Erythroblast (primary cell): ENCODE measurements around the gene FHAD1.

ENCODE experiments used
- GATA1 ChIP-seq: IDR thresholded peaks from 2 replicates; pipeline ENCODE4 v1.6.1; 2011; ENCODE audit warnings: low read depth, mild to moderate bottlenecking, control low read depth, low read length, moderate library complexity
- POLR2A ChIP-seq: IDR thresholded peaks from 2 replicates; pipeline ENCODE4 v1.6.1; 2011; ENCODE audit warnings: mild to moderate bottlenecking, low read length

- TF ChIP-seq POLR2A: no peak
- no peak for TF ChIP-seq GATA1
Measured at GRCh38 chr1:15277933-15278332, 30.9 kb downstream of the FHAD1 start.
